HG03457 (cell line): Measurements from ENCODE around the gene DIAPH2.

Experiments
- ATAC-seq: cut with Tn5 transposase; IDR thresholded peaks from one replicate; pipeline ENCODE4 v1.9.1; 2021; ENCODE audit warnings: moderate number of reproducible peaks; ENCODE audit not compliant: unreplicated experiment

DIAPH2 gene

DNA sequence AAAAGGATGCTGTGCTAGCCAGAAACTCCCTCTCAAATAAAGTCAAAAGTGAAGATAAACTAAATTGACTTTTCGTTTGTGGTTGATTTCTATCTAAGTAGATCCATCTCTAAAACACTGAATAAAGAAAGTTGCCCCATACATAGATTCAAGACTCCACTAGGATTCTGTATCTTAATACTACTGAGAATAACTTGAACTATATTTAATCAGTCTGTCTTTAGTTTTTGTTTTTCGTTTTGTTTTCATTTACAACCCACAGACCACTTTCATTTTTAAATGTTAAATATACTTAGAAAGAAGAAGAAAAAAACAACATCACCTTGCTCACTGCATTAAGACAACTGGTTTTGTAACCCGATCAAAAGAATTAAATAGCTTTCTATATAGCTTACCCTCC lies 854.1 kb downstream of the DIAPH2 start:
- no peak for ATAC-seq

GRCh38 chrX:97539970-97540519 lies 855.4 kb downstream of the DIAPH2 start:
- no peak for ATAC-seq

DNA sequence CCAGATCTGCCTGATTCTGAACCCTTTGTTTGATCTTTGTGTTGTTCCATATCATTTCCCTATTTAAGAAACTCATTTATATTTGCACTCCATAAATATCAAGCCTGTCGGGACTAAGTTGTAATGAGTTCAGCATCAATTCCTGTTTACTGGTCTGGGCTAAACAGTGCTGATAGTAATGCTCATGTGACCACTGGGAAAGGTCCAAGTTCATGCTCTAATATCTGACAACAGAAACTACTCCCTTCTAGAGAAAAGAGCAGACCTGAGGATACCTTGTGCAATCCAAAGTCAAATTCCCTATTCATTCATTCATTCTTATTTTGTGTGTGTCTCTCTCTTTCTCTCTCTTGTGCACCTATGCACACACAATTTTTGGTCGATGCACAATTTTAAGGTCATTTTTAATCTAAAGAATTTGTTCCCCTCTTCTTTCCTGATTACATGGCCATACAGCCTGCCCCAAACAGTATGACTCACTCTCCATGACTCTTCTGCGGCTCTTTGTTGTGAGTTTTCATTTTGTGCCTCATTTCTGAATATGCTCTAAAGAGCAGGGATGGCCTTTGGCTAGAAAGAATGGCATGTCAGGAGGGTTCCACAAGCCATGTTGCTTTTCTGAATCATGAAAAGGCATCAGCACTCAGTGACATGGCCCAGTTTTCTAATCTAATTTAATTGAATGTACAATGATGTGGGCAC lies 863.4 kb downstream of the DIAPH2 start:
- no peak for ATAC-seq

- ATAC-seq: no peak
Observed at GRCh38 chrX:97551821-97552220, 867.2 kb downstream of the DIAPH2 start.

- ATAC-seq: no peak
Observed at GRCh38 chrX:97553833-97554232, 869.2 kb downstream of the DIAPH2 start.

GRCh38 chrX:97556359-97556758 lies 871.7 kb downstream of the DIAPH2 start:
- no peak for ATAC-seq

DNA sequence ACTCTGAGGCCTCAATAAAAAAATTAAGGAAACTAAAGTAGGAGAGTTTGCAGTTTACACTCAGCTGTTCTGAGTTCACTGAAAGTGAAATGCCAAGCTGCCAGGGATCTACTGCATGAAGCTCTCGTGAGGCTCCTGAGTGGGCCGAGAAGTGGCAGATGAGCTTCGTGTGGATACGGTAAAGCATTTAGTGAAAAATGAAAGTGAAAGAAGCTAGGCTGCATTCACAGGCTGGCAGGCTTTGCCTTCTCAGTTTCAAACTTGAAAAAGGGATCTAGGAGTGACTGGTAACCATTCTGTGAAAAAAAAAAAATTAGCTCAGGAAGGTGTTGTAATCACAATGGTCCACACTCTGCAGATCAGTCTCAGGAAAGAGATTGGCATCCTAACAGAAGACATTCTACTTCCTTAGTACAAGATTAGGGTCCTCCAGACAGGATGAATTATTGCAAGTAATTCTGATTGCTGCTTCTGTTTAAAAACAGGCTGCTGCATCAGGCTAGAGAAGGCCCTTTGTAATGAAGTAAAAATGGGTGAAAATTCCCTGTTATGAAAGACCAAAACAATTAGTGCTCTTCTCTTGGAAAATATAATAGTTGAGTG lies 879.0 kb downstream of the DIAPH2 start:
- peak; percentile 99 for ATAC-seq

DNA sequence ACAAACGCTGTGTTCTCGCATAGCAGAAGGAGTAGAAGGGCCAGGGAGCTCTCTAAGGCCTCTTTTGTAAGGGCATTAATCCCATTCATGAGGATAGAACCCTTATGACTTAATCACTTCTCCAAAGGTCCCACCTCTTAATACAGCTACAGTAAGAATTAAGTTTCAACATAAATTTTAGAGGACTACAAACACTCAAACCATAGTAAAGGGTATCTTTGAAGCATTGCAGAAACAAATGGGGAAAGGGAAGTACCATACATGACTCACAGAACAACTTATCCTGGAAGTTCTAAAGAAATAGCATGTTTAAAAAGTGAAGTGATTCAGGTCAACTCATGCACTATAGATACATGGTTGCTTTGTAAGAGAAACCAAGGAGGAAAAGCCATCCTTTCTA lies 879.9 kb downstream of the DIAPH2 start:
- no peak for ATAC-seq

DNA sequence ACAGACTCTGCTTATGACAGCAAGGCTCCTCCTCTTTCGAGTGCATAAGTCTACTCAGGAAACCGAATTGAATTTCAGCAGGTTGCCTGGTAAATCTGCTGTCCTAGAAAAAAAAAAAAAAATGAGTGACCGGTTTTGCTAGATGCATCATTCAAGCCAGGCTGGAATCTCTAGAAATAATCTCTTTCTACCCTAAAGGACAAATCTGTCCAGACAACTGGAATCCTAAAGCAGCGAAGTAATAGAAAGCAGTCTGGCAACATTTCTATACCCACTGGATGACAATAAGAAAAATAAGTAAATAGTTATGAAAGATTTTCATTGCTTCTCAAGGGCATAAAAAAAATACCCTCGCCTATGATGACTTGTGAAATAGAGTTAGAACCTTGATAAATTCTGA lies 902.5 kb downstream of the DIAPH2 start:
- ATAC-seq: no peak

DNA sequence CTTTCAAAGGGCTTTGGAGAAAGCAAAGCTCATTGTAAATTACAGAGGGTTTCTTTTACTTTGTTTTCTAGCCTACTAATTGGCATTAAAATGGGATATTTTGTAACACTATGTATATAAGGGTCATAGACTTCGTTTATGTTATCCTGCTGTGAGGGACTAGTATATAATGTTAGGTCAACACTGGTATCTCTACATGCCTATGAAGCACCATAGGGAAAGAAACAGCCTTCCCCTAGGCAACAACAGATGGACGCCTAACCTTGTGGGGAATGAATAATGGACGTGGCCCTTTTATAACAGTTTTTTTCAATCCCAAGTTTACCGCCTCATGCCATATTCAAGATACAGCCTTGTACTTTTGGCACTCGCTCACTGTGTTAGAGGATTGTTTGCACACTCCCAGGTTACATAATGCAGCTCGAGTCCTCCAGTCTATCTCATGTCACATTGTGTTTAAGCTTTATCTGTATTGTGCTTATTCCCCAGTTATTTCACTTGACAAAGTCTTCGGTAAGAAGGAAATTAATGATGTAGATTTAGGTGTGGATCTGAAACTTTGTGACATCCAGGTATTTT lies 910.1 kb downstream of the DIAPH2 start:
- no peak for ATAC-seq

- no peak for ATAC-seq
Observed at GRCh38 chrX:97597954-97598353, 913.3 kb downstream of the DIAPH2 start.

DNA sequence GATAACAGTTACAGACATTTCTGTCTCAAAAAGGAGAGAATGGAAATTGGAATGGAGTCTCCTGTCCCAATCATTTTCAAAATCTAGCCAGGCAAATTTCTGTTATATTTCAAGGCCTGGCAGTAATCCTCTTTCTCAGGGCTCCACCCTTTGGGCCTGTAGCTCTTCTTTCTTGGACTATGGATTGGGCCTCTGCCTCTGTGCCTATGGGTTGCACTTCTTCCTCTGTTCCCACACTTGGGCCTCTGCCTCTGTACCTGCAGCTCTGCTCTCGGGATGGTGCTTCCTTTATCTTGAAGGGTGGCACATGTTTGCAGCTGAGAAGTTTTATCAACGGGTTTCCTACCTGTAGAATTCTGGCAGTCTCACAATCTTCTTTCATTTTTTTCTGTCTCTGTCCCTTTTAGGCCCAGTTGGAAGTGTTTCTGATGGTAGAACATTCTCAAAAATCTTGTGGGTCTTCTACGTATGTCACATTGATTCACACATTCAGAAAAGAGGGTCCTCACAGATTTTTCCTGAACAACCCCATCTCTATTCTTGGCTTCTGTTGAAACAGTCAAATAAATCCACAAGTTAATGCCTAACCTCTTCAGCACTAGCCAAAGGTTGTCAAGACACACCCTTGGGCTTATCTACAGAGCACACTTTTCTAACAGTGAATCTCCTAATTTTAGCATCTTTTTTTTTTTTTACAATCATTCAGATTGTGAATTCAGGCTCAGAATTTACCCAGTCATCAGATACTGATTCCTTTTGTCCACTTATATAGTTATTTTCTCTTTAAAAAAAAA lies 918.0 kb downstream of the DIAPH2 start:
- ATAC-seq: no peak

- ATAC-seq: no peak
Observed at GRCh38 chrX:97605271-97605670, 920.6 kb downstream of the DIAPH2 start.

DNA sequence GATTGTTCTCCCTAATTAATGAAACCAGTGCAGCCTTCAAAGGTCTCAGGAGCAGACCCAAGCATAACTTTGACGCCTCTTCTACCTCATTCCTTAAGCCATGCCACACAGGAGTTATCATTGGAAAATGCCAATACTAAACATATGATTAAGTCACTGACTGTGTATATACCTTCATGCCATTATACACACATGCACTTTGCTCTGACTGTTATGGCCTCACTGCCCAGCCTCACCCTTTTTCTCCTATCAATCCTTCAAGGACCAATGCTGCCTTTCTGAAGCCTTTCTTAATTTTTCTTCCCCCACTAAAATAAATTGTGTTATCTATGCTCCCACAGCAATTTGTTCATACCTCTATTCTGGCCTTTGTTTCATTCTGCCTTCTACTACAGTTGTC lies 924.7 kb downstream of the DIAPH2 start:
- no peak for ATAC-seq

GRCh38 chrX:97609938-97610337 lies 925.3 kb downstream of the DIAPH2 start:
- ATAC-seq: no peak

DNA sequence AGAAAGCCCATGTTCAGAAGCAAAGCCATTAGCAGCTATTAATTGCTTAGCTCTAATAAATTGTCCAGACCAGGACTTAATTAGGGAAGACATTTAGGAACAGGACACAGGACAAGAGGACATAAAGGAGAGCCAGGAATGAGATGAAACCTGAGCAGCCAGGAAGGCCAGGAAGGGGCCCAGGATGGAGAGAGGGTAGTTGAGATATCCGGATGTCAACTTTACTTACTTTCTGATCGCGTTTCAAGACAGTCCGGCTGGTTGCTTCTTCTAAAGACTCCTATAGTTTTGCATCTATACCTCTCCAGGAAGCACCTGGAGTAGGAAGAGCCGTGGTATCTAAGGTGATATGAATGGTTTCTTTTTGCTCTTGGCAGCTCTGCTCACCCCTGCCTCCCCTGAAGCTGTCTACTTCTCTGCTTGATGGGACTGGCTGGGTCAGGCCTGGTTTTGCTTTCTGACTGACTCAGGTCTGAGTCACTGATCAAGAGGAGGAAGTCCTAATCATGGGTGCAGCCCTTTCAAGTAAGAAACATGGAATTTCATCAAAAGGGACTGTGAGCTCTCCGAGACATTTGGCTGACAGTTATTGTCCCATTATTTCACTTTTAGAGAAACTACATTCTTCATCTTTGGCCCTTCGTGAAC lies 932.4 kb downstream of the DIAPH2 start:
- peak; percentile 98 for ATAC-seq

DNA sequence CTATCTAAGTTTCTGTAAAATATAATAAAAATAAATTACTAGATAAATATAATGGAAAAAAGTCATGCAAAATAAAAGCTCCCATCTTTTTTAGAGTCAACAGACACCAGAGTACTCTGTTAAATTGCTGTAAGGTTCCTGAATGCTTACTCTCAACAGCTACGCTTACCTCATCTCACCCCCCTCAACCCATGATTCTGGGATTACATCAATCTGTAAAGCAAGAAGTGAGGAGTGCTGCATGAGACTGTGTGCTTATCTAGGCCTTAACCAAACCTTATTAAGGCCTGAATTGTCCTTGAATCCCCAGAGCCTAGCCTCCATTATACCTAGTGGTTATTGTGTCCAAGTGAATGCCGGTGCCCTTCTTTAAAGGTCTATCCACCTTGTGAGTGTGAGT lies 934.9 kb downstream of the DIAPH2 start:
- ATAC-seq: no peak

GRCh38 chrX:97622111-97622510 lies 937.5 kb downstream of the DIAPH2 start:
- no peak for ATAC-seq

DNA sequence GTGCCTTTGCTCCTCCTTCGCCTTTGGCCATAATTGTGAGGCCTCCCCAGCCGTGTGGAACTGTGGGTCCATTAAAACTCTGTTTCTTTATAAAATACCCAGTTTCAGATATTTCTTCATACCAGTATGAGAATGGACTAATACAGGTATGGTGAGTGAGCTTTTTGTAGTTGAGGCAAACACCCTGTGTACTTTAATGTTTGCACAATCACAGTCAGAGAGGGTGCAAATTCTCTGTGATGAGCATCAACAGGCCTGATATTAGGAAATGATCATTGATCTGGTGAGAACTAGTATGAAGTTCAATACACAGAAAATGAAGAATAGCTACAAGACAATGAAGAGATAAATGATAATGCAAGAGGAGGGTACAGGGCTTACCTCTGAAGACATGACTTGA lies 943.7 kb downstream of the DIAPH2 start:
- no peak for ATAC-seq

DNA sequence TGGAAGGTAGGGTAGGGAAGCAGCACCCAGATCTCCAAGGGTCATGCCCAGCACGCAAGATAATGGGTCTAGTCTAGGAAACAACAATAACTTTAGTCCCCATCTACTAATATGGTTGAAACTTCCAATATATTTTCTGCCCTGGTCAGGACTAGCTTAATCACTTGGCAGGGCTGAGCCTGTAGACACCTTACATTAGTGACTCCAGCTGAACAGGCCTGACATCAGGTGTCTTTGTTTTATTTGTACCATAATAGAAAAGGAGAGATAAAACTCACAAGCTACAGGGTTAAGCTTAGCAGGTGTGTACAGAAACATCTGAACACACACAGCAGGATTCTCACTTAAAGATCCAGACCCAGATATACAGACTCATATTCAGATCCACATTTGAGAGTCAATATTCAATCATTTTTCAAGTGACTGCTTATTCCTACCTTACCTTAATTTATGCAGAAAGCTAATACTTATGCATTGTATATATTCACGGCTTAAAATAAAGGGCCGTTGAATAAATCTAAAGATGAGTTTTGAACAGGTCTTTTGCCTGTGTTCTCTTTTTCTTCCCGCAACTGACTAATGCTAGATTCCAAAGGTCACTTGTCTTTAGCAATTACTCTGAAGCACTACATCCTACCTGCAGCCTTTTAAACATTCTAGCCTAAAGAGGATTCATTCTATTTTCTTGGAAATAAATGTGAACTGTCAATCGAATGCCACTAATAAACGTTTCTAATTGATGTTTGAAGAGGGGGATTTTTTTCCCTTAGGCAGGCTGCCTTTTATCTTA lies 944.4 kb downstream of the DIAPH2 start:
- no peak for ATAC-seq
